ENCODE data around the gene IFI27L2.

IFI27L2 gene

DNA sequence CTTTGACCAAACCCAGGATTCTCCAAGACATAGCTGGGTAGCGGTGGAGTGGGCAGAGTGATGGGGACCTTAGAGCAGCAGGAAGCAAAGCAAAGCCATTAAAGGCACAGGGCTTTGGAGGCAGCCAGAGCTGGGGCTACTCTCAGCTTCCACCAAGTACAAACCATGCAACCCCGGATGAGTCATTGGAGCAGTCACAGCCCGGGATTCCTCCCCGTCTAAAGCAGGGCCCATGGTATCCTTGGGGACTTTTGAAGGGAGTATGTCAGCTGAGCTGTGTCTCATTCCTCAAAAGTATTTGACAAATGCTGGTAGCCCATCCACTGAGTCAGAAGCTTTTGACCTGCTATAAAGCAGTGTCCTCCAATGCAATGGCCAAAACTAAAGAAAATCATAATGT lies 28.6 kb downstream of the IFI27L2 start:
- DNase-seq (ENCODE audit: low read depth in 2 of 2): no peak

- no peak for DNase-seq (ENCODE audit: low read depth in 2 of 2)
These were observed 30.4 kb downstream of the IFI27L2 start for GRCh38 chr14:94099006-94099405.

DNA sequence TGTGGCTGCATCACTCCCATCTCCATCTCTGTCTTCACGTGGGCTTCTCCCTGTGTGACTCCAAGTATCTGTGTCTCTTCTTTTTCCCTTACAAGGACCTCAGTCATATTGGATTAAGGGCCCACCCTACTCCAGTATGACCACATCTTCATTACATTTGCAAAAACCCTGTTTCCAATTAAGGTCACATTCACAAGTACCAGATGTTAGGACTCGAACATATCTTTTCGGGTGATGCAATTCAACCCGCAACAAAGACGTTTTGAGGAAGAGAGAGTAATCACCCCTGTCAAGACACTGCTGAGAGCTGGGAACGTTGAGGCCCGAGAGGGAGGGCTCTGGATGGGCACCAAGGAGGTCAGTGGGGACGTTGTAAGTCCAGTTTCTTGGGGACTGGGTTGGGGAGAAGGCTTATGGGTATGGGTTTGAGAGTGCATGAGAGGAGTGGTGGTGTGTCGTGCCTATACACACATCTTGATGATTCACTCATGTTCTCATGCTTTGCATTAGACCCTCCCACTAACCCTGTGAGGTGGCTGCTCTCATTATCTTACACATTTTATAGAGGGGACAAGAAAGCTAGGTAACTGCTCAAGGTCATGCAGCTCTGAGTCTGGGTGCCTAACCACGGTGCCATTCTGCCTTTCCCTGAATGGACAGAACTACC lies 30.9 kb downstream of the IFI27L2 start:
- DNase-seq (ENCODE audit: low read depth in 2 of 2): no peak

DNA sequence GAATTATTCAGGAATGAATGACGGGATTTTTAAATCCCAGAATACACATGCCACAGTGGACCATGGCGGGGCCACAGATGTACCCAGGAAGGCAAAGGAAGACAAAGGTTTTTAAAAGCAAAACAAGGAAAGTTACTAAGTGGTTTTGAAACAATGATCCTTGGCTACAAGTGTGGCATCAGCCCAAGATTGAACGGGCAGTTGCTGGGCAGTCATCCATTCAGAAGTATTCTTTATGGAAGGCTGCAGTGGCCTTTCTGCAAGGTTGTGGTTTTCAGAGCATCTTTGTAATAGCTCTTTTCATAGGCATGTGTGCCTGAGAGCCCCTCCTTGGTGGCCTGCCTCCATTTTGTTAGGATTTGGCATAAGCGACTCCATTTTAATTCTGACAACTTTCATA lies 32.3 kb downstream of the IFI27L2 start:
- no peak for DNase-seq (ENCODE audit: low read depth in 2 of 2)

DNA sequence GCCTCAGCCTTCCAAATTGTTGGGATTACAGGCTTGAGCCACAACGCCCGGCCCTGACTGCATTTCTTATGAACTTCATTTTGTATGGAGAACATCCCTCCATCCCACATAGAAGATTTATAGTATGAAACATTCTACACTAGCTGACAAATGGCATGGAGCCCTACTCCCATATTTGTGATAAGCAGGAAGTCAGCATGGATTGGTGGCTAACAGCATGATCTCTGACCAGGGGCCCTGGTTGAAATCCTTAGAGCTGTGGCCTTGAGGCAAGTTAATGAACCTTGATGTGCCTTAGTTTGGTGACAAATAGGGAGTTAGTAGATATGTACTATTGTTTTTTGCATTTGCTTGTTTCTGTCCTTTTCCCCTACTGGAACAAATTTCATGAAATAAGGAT lies 36.0 kb downstream of the IFI27L2 start:
- no peak for DNase-seq (ENCODE audit: low read depth in 2 of 2)

- DNase-seq (ENCODE audit: low read depth in 2 of 2): no peak
These were observed 39.9 kb downstream of the IFI27L2 start for GRCh38 chr14:94089479-94089878.

GRCh38 chr14:94088516-94088915 lies 40.9 kb downstream of the IFI27L2 start:
- no peak for DNase-seq (ENCODE audit: low read depth in 2 of 2)

DNA sequence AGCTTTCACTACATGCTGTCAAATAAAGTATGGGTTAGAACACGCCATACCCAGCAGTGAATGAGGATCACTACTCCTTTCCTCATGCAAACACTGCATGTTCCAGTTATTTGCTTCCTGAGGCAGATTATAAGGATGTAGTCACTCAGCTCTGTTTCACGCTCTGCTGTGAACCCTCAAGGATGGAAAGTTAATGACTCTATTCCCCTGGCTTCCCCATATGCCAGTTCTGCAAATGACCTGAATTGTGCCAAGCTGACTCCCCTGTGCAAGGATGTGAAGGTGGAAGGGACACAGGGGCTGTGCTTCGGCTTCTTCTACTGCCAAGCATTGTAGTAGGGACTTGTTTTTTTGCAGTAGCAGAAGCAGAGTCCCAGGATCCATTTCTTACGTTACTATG lies 41.5 kb downstream of the IFI27L2 start:
- no peak for DNase-seq (ENCODE audit: low read depth in 2 of 2)

GRCh38 chr14:94081386-94081820 lies 48.0 kb downstream of the IFI27L2 start:
- no peak for DNase-seq (ENCODE audit: low read depth in 2 of 2)

DNA sequence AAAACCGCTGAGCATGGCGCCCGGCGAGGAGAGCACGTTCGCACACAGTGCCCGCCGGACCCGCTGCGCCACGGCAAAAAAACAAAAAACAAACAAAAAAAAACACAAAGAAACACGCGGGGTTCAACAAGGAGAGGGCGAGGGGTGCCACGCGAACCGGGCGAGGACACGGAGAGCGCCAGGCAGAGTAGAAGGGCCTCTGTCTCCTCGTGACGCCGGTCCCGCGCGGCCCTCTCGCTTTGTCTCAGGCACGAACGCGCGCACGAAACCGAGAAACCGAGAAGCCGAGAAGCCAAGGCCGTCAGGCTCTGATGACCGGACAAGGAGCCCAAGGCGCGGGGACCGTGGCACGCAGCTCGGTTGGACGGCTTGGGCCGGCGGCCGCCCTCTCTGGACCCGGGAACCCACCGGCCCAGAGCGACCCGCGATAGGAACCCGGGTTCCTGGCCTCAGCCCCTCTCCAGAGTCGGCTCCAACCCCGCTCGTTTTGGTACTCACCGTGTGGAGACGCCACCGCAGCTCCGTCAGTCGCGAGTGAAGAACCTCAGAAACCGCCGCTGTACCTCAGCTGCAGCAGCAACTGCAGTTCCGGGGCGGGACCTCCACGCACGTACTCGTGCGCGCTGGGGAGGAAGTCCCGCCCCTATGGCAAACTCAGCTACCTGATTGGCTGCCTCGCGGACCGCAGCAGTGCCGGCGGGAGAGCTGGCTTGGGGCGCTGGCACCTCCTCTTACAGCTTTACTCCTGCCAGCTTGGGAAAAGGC lies 48.6 kb downstream of the IFI27L2 start, which contains the start of the genes DDX24 and IFI27L1:
DDX24 (minus strand) TSS at position 582 of the 765 bp plus-strand sequence. CDS start 1,460 bp downstream, outside the sequence.
IFI27L1 (plus strand) TSS at position 690 of the 765 bp plus-strand sequence. CDS start 15,628 bp downstream, outside the sequence.
- DNase-seq (ENCODE audit: low read depth in 2 of 2): peak; percentile 93 to 94

DNA sequence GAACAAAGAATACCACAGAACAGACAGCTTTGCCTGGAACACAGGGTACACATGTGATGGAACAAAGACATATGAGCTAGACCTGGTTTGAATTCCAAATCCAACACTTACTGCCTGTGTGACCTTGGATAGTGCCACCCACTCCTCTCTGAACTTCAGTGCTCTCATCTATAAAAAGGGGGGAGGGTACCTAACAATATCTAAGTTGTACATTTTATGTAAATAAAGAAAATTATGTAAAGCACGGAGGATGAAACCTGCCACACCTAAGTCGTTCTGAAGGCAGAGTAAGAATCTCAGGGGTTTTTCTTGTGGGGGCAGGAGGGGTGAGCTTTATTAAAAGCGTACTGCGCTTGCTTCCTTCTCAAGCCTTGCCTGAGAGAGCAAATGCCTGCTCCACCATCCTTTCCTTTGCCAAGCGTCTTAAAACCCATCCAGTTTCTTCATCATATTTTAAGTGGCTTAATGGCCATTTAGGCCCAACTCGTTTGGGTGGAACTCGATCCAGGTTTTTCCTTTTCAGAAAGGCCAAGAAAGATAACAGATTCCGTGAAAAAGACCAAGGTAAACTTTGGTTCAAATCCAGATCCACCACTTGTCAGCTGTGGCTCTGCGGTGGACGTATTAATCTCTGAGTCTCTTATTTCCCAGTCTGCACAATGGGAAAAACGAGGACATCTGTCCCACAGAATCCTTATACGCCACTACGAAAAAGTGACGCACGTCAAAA lies 49.3 kb downstream of the IFI27L2 start:
- no peak for DNase-seq (ENCODE audit: low read depth in 2 of 2)

- DNase-seq (ENCODE audit: low read depth in 2 of 2): no peak
These were observed 51.6 kb downstream of the IFI27L2 start for GRCh38 chr14:94077823-94078222.

Data from stimulated activated CD4-positive, alpha-beta T cell treated with anti-CD3 and anti-CD28 coated beads, Interleukin-1b, Interleukin-23, amount 100 ng/mL, for 4 hours (primary cell).